CD14-positive monocyte (primary cell): Measurements from ENCODE around the gene UBR2. TPM values are rescaled to one million over a fixed set of nuclear protein-coding genes. Genes with fewer than 3 reads are reported as not detected.

ENCODE experiments used
- DNase-seq, 3 donors: peaks; one replicate each; pipeline ENCODE4 v3.0.0-alpha.2; 2011 to 2022
- H2AFZ ChIP-seq: 2 replicates; pipeline ENCODE4 v1.6.0; 2012; ENCODE audit warnings: mild to moderate bottlenecking, low read depth, low read length, inconsistent platforms; ENCODE audit not compliant: insufficient read depth, poor library complexity, severe bottlenecking
- H3K27ac ChIP-seq, 2 donors: 1 replicate in 1 of 2; 2 replicates in 1 of 2; pipeline ENCODE4 v1.5.1; 2012 to 2013; ENCODE audit warnings: low read length in 2 of 2, control low read depth in 1 of 2, inconsistent platforms in 1 of 2, low read depth in 1 of 2, mild to moderate bottlenecking in 1 of 2
- H3K27me3 ChIP-seq, 2 donors: one replicate each; pipeline versions ENCODE4 v1.6.0 to v1.6.1; 2011 to 2013; ENCODE audit warnings: low read length in 2 of 2; ENCODE audit not compliant: control insufficient read depth in 2 of 2, insufficient read depth in 2 of 2
- H3K36me3 ChIP-seq, 2 donors: replicated peaks in 1 of 2; 1 replicate in 1 of 2; 2 replicates in 1 of 2; pipeline versions ENCODE4 v1.5.1 to v1.6.1; 2012 to 2013; ENCODE audit warnings: low read length in 2 of 2, control low read depth in 1 of 2, inconsistent platforms in 1 of 2, mild to moderate bottlenecking in 1 of 2; ENCODE audit not compliant: insufficient read depth in 2 of 2, control insufficient read depth in 1 of 2
- H3K4me1 ChIP-seq, 2 donors: 1 replicate in 1 of 2; 2 replicates in 1 of 2; pipeline versions ENCODE4 v1.5.1 to v1.6.1; 2012 to 2013; ENCODE audit warnings: low read length in 2 of 2, control low read depth in 1 of 2, inconsistent platforms in 1 of 2, mild to moderate bottlenecking in 1 of 2, moderate library complexity in 1 of 2; ENCODE audit not compliant: insufficient read depth in 2 of 2, control insufficient read depth in 1 of 2
- H3K4me2 ChIP-seq: replicated peaks from 2 replicates; pipeline ENCODE3; 2012; ENCODE audit warnings: low read length, moderate library complexity, mild to moderate bottlenecking; ENCODE audit not compliant: poor library complexity, severe bottlenecking; ENCODE audit errors: extremely low read depth
- H3K4me3 ChIP-seq, 3 experiments: fragments of 200-600 bp in 1 of 3; sonication (generic) in 1 of 3; replicated peaks in 1 of 3; 1 replicate in 2 of 3; 2 replicates in 1 of 3; pipeline ENCODE4 v1.5.1; 2011 to 2013; ENCODE audit warnings: low read length in 3 of 3, mild to moderate bottlenecking in 3 of 3, control low read depth in 2 of 3, low read depth in 2 of 3, inconsistent platforms in 1 of 3, moderate library complexity in 1 of 3
- H3K79me2 ChIP-seq: 2 replicates; pipeline ENCODE4 v1.6.0; 2012; ENCODE audit warnings: mild to moderate bottlenecking, control low read depth, inconsistent platforms, low read length, moderate library complexity; ENCODE audit not compliant: insufficient read depth
- H3K9ac ChIP-seq: 2 replicates; pipeline ENCODE4 v1.6.0; 2017; ENCODE audit warnings: low read length, mild to moderate bottlenecking; ENCODE audit not compliant: insufficient read depth, poor library complexity, severe bottlenecking
- H3K9me3 ChIP-seq, 2 donors: replicated peaks in 1 of 2; 1 replicate in 1 of 2; 2 replicates in 1 of 2; pipeline versions ENCODE4 v1.5.1 to v1.6.1; 2012 to 2013; ENCODE audit warnings: low read length in 2 of 2, control low read depth in 1 of 2; ENCODE audit not compliant: control insufficient read depth in 1 of 2, insufficient read depth in 1 of 2
- H4K20me1 ChIP-seq: 2 replicates; pipeline ENCODE4 v1.6.0; 2012; ENCODE audit warnings: mild to moderate bottlenecking, low read length, control low read depth, moderate library complexity; ENCODE audit not compliant: insufficient read depth
- H3K27ac Mint-ChIP-seq, 7 donors: one replicate each; pipeline ENCODE4 v1.8.0; 2020; ENCODE audit warnings: mild to moderate bottlenecking in 7 of 7, mixed read lengths in 7 of 7, moderate library complexity in 6 of 7, inconsistent platforms in 2 of 7
- H3K27me3 Mint-ChIP-seq, 3 donors: one replicate each; pipeline ENCODE4 v1.8.0; 2021 to 2022; ENCODE audit warnings: low read depth in 3 of 3, mild to moderate bottlenecking in 3 of 3, mixed read lengths in 3 of 3, moderate library complexity in 3 of 3, inconsistent platforms in 1 of 3
- H3K36me3 Mint-ChIP-seq, 2 donors: one replicate each; pipeline ENCODE4 v1.8.0; 2020; ENCODE audit warnings: mixed read lengths in 2 of 2, inconsistent platforms in 1 of 2, mild to moderate bottlenecking in 1 of 2
- H3K4me1 Mint-ChIP-seq: one replicate; pipeline ENCODE4 v1.8.0; 2020; ENCODE audit warnings: mild to moderate bottlenecking, mixed read lengths
- H3K4me3 Mint-ChIP-seq, 2 donors: one replicate each; pipeline ENCODE4 v1.8.0; 2020; ENCODE audit warnings: mild to moderate bottlenecking in 2 of 2, mixed read lengths in 2 of 2, moderate library complexity in 1 of 2
- H3K9me3 Mint-ChIP-seq, 7 donors: one replicate each; pipeline ENCODE4 v1.8.0; 2020 to 2022; ENCODE audit warnings: mixed read lengths in 7 of 7, mild to moderate bottlenecking in 6 of 7, moderate library complexity in 6 of 7, inconsistent platforms in 2 of 7
- WGBS: methylation state at CpG from one replicate; pipeline ENCODE4 v1.1.5; 2013; ENCODE audit warnings: missing lambda C conversion rate; ENCODE audit not compliant: insufficient coverage; 5-methylcytosine and 5-hydroxymethylcytosine counted together
- intact Hi-C, 2 donors: fragments of 100-400 bp; cut with micrococcal nuclease; formaldehyde crosslinking; loops; one replicate each; pipeline versions ENCODE4 v1.15.0 to v1.15.1; 2023
- polyA plus RNA-seq, 3 donors: library from polyadenylated mRNA; depleted of rRNA in 1 of 3; unstranded in 2 of 3; stranded (reverse) in 1 of 3; fragments of 300-500 nt in 2 of 3; fragments of >200 nt in 1 of 3; fragmentation: Illumina TruSeq in 2 of 3; gene quantifications; 1 replicate in 2 of 3; 2 replicates in 1 of 3; pipeline ENCODE4 v1.2.3, GENCODE V29; 2012 to 2021
- TF ChIP-seq, protein P1 (sequence below): fragments of 200-600 bp; IDR thresholded peaks from one replicate; pipeline ENCODE4 v1.8.0; 2022; ENCODE audit warnings: antibody characterized with exemption, mild to moderate bottlenecking

The UBR2 gene
- polyA plus RNA-seq, 3 donors = 9.0 to 17.8 (median 12.8) TPM

DNA sequence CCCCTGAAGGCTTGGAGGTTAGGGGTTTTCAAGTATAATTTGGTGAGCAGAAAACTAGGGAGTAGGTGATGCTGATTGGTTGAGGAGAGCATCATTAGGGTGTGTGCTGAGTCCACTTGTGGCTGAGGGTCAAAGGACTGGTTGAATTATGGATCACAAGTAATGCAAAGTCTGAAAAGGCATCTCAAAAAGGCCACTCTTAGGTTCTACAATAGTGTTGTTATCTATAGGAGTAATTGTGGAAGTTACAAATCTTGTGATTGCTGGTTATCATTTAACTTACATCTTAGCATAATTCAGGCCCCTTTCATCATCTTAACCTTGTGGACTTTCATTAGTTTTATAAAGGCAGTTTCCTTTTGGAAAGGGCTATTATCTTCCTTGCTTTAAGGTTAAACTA is 60.8 kb downstream of the UBR2 start:
- Histone ChIP-seq H3K9ac (no peak overlapping the region), H3K4me2 (no peak overlapping the region), H3K9me3 (no peaks in the 10 kb centered on the region), H3K36me3 (peaks cover 57 to 97% of the 10 kb centered on the region in 2 donors), H3K27me3 (no peaks in the 10 kb centered on the region), H3K79me2 (no peaks in the 10 kb centered on the region), H3K4me1 (no peaks in the 10 kb centered on the region), H3K4me3 (no peak overlapping the region), H3K27ac (no peak overlapping the region), H4K20me1 (peaks cover 74% of the 10 kb centered on the region), H2AFZ (no peak overlapping the region)
- intact Hi-C loops = no loop called here
- TF ChIP-seq, protein P1, sequence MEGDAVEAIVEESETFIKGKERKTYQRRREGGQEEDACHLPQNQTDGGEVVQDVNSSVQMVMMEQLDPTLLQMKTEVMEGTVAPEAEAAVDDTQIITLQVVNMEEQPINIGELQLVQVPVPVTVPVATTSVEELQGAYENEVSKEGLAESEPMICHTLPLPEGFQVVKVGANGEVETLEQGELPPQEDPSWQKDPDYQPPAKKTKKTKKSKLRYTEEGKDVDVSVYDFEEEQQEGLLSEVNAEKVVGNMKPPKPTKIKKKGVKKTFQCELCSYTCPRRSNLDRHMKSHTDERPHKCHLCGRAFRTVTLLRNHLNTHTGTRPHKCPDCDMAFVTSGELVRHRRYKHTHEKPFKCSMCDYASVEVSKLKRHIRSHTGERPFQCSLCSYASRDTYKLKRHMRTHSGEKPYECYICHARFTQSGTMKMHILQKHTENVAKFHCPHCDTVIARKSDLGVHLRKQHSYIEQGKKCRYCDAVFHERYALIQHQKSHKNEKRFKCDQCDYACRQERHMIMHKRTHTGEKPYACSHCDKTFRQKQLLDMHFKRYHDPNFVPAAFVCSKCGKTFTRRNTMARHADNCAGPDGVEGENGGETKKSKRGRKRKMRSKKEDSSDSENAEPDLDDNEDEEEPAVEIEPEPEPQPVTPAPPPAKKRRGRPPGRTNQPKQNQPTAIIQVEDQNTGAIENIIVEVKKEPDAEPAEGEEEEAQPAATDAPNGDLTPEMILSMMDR = no peak
- Mint-ChIP-seq H3K9me3 (peaks cover 0 to 3% (median 0%) of the 10 kb centered on the region in 7 donors), H3K27me3 (peaks cover 0 to 2% (median 0%) of the 10 kb centered on the region in 3 donors), H3K4me3 (no peak overlapping the region), H3K4me1 (no peaks in the 10 kb centered on the region), H3K36me3 (peaks cover 68 to 90% of the 10 kb centered on the region in 2 donors), H3K27ac (peak overlapping the region in 2 of 7 donors; percentile 8 to 69)
- no peak for DNase-seq

DNA sequence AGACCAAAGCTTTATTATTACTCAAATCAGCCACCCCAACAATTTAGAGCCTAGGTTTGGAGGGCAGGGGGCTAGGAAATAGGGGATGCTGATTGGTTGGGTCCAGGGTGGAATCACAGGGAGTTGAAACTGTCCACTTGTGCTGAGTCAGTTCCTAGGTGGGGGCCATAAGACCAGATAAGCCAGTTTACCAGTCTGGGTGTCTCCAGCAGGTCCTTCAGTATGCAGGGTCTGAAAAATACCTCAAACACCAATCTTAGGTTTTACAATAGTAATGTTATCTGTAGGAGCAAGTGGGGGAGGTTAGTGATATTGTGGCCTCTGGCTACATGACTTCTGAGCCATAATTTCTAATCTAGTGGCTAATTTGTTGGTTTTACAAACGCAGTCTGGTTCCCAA is 63.2 kb downstream of the UBR2 start:
- Histone ChIP-seq H4K20me1 (peaks cover 68% of the 10 kb centered on the region), H3K36me3 (peaks cover 56 to 95% of the 10 kb centered on the region in 2 donors), H3K79me2 (no peaks in the 10 kb centered on the region), H3K4me1 (no peaks in the 10 kb centered on the region), H3K4me3 (no peak overlapping the region), H3K27ac (no peak overlapping the region), H3K4me2 (no peak overlapping the region), H3K9ac (no peak overlapping the region), H3K9me3 (no peaks in the 10 kb centered on the region), H2AFZ (no peak overlapping the region), H3K27me3 (no peaks in the 10 kb centered on the region)
- Mint-ChIP-seq H3K36me3 (peaks cover 59 to 83% of the 10 kb centered on the region in 2 donors), H3K27ac (peak overlapping the region in 1 of 7 donors; percentile 31), H3K4me3 (no peak overlapping the region), H3K27me3 (no peaks in the 10 kb centered on the region), H3K4me1 (no peaks in the 10 kb centered on the region), H3K9me3 (peaks cover 0 to 3% (median 0%) of the 10 kb centered on the region in 7 donors)
- DNase-seq = no peak
- 100% methylated on average over 1 of the region's 1 CpG for whole genome bisulfite sequencing
- intact Hi-C loops = no loop called here
- TF ChIP-seq, protein P1 = no peak
